HG02763 (cell line): Measurements from ENCODE around the gene AJUBA.
A peak's percentile ranks its signal among the peaks of the same experiment; 100 is the strongest.
"Not testable (repeated sequence)": the region's sequence is repeated elsewhere in the genome, so short reads cannot be mapped to it uniquely, and the experiment has no call there.

Source experiments
- ATAC-seq: cut with Tn5 transposase; IDR thresholded peaks from one replicate; pipeline ENCODE4 v1.9.1; 2021; ENCODE audit warnings: mild to moderate bottlenecking, moderate library complexity; ENCODE audit not compliant: unreplicated experiment

AJUBA gene

GRCh38 chr14:23006544-23007419 lies 24.4 kb upstream of the AJUBA start:
- ATAC-seq = peak; percentile 93

- ATAC-seq = no peak
These were observed 23.8 kb upstream of the AJUBA start for GRCh38 chr14:23006188-23006534.

- no peak for ATAC-seq
These were observed 23.3 kb upstream of the AJUBA start for GRCh38 chr14:23005451-23006187.

- ATAC-seq = not testable (repeated sequence)
These were observed 21.9 kb upstream of the AJUBA start for GRCh38 chr14:23004274-23004673.

GRCh38 chr14:23002592-23002991 lies 20.2 kb upstream of the AJUBA start:
- no peak for ATAC-seq

GRCh38 chr14:23000860-23001259 lies 18.5 kb upstream of the AJUBA start:
- no peak for ATAC-seq

GRCh38 chr14:22998329-22999012 lies 16.1 kb upstream of the AJUBA start:
- ATAC-seq = no peak

- no peak for ATAC-seq
These were observed 15.4 kb upstream of the AJUBA start for GRCh38 chr14:22997676-22998323.

GRCh38 chr14:22996768-22997654 lies 14.7 kb upstream of the AJUBA start:
- ATAC-seq = no peak

- ATAC-seq = no peak
These were observed 13.7 kb upstream of the AJUBA start for GRCh38 chr14:22995889-22996625.

GRCh38 chr14:22994762-22995275 lies 12.5 kb upstream of the AJUBA start:
- no peak for ATAC-seq

GRCh38 chr14:22993517-22993916 lies 11.2 kb upstream of the AJUBA start:
- ATAC-seq = no peak

- no peak for ATAC-seq
These were observed 9.5 kb upstream of the AJUBA start for GRCh38 chr14:22991852-22992251.

- ATAC-seq = no peak
These were observed 4.9 kb upstream of the AJUBA start for GRCh38 chr14:22987291-22987690.

GRCh38 chr14:22986508-22987054 lies 4.2 kb upstream of the AJUBA start:
- ATAC-seq = peak; percentile 45

- no peak for ATAC-seq
These were observed 3.6 kb upstream of the AJUBA start for GRCh38 chr14:22985894-22986507.

GRCh38 chr14:22984959-22985658 lies 2.8 kb upstream of the AJUBA start:
- no peak for ATAC-seq
